ENCODE results near the gene C6orf62.
"Not testable (repeated sequence)": the region's sequence is repeated elsewhere in the genome, so short reads cannot be mapped to it uniquely, and the experiment has no call there.

Gene C6orf62

GRCh38 chr6:24719125-24719971, at the start of gene C6orf62:
Gene C6orf62, minus strand, starts transcription at chr6:24719154. Its CDS starts 486 bp downstream, at chr6:24718668.
- DNase-seq (ENCODE audit: low spot score) = no peak

DNA sequence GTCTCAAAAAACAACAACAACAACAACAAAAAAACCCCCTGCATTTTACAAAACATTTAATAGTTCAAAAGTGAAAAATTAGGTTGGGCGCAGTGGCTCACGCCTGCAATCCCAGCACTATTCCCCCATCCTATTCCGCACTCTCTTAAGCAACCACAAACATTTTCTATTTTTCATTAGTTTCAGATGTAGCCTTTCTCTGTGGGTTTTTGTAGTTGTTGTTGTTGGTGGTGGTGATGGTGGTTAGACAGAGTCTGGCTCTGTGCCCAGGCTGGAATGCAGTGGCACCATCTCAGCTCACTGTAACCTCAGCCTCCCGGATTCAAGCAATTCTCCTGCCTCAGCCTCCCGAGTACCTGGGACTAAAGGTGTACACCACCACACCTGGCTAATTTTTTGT, 49.4 kb upstream of the C6orf62 start:
- no peak for DNase-seq (ENCODE audit: low spot score)

DNA sequence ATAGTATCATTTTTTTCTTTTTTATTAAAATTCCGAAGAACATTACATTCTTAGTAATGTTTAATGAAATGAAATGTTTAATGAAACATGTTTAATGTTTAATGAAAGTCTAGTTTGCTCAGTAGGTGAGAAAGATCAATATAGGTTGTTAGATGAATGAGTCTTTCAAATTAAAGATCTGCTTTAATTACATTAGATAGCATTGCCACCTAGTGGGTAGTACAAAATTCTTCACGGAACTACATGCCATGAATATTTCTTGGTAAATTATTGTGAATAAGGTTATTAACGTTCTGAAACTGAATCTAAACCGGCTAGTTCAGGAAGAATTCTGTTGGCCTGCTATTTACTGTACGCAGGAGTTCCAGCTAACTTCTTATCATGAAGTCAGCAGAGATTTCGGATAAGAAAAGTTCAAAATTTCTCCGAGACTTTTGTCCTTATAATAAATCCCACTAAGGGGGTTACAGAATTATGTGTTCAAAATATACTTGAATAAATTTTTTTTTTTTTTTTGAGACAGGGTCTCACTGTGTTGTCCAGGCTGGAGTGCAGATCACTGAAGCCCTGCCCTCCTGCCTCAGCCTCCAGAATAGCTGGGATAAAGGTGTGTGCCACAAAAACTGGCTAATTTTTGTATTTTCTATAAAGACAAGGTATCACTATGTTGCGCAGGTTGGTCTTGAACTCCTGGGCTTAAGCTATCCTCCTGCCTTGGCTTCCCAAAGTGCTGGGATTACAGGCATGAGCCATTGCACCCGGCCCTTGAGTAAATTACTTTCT, 47.9 kb upstream of the C6orf62 start:
- DNase-seq (ENCODE audit: low spot score) = no peak

DNA sequence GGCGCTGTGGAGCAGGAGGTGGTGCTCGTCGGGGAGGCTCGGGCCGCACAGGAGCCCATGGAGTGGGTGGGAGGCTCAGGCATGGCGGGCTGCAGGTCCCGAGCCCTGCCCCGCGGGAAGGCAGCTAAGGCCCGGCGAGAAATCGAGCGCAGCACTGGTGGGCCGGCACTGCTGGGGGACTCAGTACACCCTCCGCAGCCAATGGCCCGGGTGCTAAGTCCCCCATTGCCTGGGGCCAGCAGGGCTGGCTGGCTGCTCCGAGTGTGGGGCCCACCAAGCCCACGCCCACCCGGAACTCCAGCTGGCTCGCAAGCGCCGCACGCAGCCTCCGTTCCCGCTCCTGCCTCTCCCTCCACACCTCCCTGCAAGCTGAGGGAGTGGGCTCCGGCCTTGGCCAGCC, 47.0 kb upstream of the C6orf62 start:
- not testable (repeated sequence) for DNase-seq (ENCODE audit: low spot score)

GRCh38 chr6:24764833-24765828, 46.2 kb upstream of the C6orf62 start:
- not testable (repeated sequence) for DNase-seq (ENCODE audit: low spot score)

- no peak for DNase-seq (ENCODE audit: low spot score)
These were observed 44.6 kb upstream of the C6orf62 start for GRCh38 chr6:24763578-24763977.

DNA sequence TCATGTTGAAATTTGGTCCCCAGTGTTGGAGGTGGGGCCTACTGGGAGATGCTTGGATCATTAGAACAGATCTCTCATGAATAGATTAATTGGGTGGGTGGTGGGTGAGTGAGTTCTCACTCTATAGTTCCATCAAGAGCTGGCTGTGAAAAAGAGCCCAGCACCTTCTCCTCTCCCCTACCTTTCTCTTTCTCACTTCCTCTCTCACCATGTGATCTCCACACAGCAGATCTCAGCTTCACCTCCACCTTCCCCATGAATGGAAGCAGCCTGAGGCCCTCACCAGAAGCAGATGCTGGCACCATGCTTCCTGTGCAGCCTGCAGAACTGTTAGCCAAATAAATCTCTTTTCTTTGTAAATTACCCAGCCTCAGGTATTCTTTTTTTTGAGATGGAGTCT, 42.9 kb upstream of the C6orf62 start:
- no peak for DNase-seq (ENCODE audit: low spot score)

DNA sequence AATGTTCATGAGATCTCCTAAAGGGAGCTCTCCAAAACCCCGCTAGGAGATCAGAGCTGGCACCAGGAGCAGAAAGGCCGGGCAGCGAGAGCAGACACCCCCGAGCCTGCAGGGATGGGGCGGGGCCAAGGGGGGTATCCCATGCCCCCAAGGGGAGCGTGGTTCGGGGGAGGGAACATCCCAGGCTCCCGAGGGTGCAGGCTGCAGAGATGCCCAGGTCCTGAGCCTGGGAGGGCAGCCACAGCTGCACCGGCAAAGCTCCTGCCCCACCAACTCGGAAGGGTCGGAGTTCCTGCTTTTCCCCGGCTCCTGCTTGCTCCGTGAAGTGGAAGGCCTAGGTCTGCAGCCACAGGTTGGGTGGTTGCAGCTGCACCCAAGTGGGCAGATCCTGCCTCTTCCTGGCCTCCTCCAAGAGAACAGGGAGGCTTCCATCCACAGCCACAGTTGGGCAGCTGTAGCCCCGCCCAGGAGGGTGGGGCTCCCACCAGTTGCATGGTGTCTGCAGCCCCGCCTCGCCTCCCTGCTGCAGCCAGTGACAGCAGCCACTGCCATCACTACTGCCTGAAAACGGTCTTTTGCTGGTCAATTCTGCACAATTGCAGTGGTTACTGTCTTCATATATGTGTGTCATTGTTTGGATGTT, 42.4 kb upstream of the C6orf62 start:
- DNase-seq (ENCODE audit: low spot score) = peak; percentile 54

- DNase-seq (ENCODE audit: low spot score) = no peak
These were observed 41.3 kb upstream of the C6orf62 start for GRCh38 chr6:24760210-24760609.

GRCh38 chr6:24759718-24760117, 40.8 kb upstream of the C6orf62 start:
- DNase-seq (ENCODE audit: low spot score) = no peak

- DNase-seq (ENCODE audit: low spot score) = no peak
These were observed 38.7 kb upstream of the C6orf62 start for GRCh38 chr6:24757611-24758010.

DNA sequence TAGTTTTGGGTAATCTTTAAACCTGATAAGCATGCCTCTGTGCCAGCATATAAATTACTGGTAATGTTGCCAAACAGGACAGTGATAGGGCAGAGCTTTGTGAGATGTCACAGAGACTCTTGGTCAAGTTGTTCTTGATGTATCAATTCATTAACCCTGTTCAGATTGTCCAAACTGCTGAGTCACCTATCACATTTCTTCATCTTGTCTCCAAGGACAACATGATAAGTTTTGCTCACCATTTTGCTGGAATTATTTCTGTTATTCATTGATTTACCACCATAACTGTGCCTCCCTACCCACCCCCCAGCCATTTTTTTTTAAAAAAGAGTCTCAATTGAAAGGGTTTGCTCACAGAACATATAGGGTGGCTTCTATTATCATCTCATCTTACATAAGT, 36.3 kb upstream of the C6orf62 start:
- no peak for DNase-seq (ENCODE audit: low spot score)

GRCh38 chr6:24754378-24754777, 35.4 kb upstream of the C6orf62 start:
- DNase-seq (ENCODE audit: low spot score) = not testable (repeated sequence)

DNA sequence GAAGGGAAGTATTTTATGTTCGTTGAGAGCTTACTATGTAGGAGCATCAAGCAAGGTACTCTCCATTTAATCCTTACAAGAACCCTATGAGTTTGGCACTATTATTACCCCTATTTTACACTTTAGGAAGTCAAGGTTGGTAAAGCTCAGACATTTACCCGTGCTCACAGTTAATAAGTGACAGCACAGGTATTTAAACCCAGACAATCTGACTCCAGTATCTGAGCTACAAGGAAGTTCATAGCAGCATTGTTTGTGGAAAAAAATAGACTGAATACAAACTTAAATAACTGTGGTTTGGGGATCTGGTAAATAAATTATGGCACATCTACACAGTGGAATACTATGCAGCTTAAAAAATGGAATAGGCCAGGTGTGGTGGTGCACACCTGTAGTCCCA, 34.6 kb upstream of the C6orf62 start:
- DNase-seq (ENCODE audit: low spot score) = no peak

DNA sequence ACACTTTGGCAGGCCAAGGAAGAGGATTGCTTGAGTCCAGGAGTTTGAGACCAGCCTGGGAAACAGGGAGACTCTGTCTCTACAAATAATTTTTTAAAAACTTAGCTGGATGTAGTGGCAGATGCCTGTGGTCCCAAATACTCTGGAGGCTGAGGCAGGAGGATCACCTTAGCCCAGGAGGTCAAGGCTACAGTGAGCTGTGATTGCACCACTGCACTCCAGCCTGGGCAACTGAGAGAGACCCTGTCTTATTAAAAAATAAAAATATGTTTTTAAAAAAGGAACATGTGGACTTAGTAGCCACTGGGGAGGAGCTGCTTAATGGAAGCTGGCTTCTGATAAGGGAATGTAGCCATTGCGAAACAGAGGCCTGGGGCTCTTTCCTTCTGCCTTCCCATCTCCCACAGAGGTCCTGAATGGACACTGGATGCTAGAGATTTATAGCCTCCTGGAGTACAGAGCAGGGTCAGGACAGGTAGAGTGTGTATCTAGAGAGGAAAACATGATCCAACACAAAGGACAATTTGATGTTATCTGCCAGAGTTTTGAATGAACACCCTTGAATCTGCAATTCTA, 34.1 kb upstream of the C6orf62 start:
- DNase-seq (ENCODE audit: low spot score) = no peak

GRCh38 chr6:24752503-24752902, 33.5 kb upstream of the C6orf62 start:
- DNase-seq (ENCODE audit: low spot score) = no peak

DNA sequence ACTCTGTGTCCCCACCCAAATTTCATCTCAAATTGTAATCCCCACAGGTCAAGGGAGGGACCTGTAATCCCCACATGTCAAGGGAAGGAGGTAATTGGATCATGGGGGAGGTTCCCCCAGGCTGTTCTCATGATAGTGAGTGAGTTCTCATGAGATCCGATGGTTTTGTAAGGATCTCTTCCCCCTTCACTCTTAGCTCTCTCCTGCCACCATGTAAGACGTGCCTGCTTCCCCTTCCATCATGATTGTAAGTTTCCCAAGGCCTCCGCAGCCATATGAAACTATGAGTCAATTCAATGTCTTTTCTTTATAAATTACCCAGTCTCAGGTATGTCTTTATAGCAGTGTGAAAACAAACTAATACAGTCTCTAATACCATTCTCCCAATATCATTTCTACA, 31.9 kb upstream of the C6orf62 start:
- not testable (repeated sequence) for DNase-seq (ENCODE audit: low spot score)

GRCh38 chr6:24749297-24749696, 30.3 kb upstream of the C6orf62 start:
- no peak for DNase-seq (ENCODE audit: low spot score)

GRCh38 chr6:24744911-24745310, 26.0 kb upstream of the C6orf62 start:
- DNase-seq (ENCODE audit: low spot score) = no peak

- DNase-seq (ENCODE audit: low spot score) = no peak
These were observed 25.0 kb upstream of the C6orf62 start for GRCh38 chr6:24743944-24744335.

All from iPS-NIHi11 (cell line).